Right lobe of liver (tissue), 6 donors: ENCODE data around the gene ZNF467. TPM values are rescaled to one million over a fixed set of nuclear protein-coding genes. Genes with fewer than 3 reads are reported as not detected.

Experiments
- ATAC-seq, 4 donors: fragments of 200-7000 bp; cut with Tn5 transposase; one replicate each; pipeline ENCODE4 v1.9.1; 2020; ENCODE audit warnings: mild to moderate bottlenecking in 4 of 4, moderate library complexity in 4 of 4
- DNase-seq, 3 donors: peaks; one replicate each; pipeline ENCODE4 v3.0.0-alpha.2; 2020
- H3K27ac ChIP-seq, 3 donors: fragments of 200-600 bp; one replicate each; pipeline ENCODE4 v1.8.0; 2022
- H3K27me3 ChIP-seq, 2 donors: fragments of 200-600 bp; one replicate each; pipeline ENCODE4 v1.8.0; 2022
- H3K36me3 ChIP-seq, 4 donors: fragments of 200-600 bp; sonication (generic) in 1 of 4; one replicate each; pipeline versions ENCODE4 v1.5.1 to v1.8.0; 2017 to 2022; ENCODE audit warnings: control low read depth in 1 of 4
- H3K4me1 ChIP-seq, 4 donors: fragments of 200-600 bp; sonication (generic) in 1 of 4; one replicate each; pipeline versions ENCODE4 v1.5.1 to v1.8.0; 2017 to 2022; ENCODE audit warnings: control low read depth in 1 of 4
- H3K4me3 ChIP-seq, 3 donors: fragments of 200-600 bp; one replicate each; pipeline ENCODE4 v1.8.0; 2022
- H3K9me3 ChIP-seq, 4 donors: fragments of 200-600 bp; sonication (generic) in 1 of 4; one replicate each; pipeline versions ENCODE4 v1.5.1 to v1.8.0; 2017 to 2022; ENCODE audit warnings: control low read depth in 1 of 4
- CTCF ChIP-seq, 4 donors: fragments of 200-600 bp in 3 of 4; fragments of 450-650 bp in 1 of 4; IDR thresholded peaks; one replicate each; pipeline versions ENCODE4 v1.5.1 to v1.8.0; 2016 to 2022; ENCODE audit warnings: antibody characterized with exemption in 4 of 4, mild to moderate bottlenecking in 2 of 4
- POLR2A ChIP-seq: fragments of 450-650 bp; IDR thresholded peaks from one replicate; pipeline ENCODE4 v1.6.1; 2017; ENCODE audit warnings: antibody characterized with exemption, mild to moderate bottlenecking
- WGBS: methylation state at CpG from one replicate; pipeline ENCODE4 v1.1.6; 2018; ENCODE audit warnings: low coverage, low lambda C conversion rate; ENCODE audit not compliant: insufficient coverage; ENCODE audit errors: missing lambda C conversion rate; 5-methylcytosine and 5-hydroxymethylcytosine counted together
- intact Hi-C, 2 donors: fragments of 100-400 bp; cut with DNase I; formaldehyde crosslinking; loops; one replicate each; pipeline versions ENCODE4 v1.11.2 to v1.14.1; 2022
- total RNA-seq, 6 experiments: library from RNA; depleted of rRNA in 2 of 6; stranded (reverse); fragments of >200 nt in 2 of 6; fragmentation: NEBNext Ultra II Directional in 3 of 6; extraction: Animal tissue kit (Norgen Biotek cat#: 25700) in 3 of 6; gene quantifications; one replicate each; pipeline versions ENCODE4 v1.1.0 to v1.2.4, GENCODE V29; 2016 to 2023
- donor health status: DM: no; HTN: yes; CAD: no.
- donor health status: DM: no; HTN: no; CAD: no.
- donor health status: DM: no; HTN: no; CAD: no.
- donor health status: DM: no; HTN: yes; CAD: no.
- donor health status: DM: no; HTN: yes; CAD: no.

ZNF467 gene
- total RNA-seq, 6 experiments from 2014 or later, result 3.6 to 14.6 (median 5.8) TPM

- peak; percentile 56 to 89 (median 76) for ATAC-seq
- peak; percentile 46 to 82 (median 80) for DNase-seq
- Histone ChIP-seq H3K36me3 (no peaks in the 10 kb centered on the region), H3K4me3 (no peak overlapping the region), H3K4me1 (no peaks in the 10 kb centered on the region), H3K9me3 (no peaks in the 10 kb centered on the region), H3K27ac (no peak overlapping the region), H3K27me3 (no peaks in the 10 kb centered on the region)
- no CpG with 5 or more reads among the region's 2 CpGs for WGBS
- TF ChIP-seq POLR2A (no peak), CTCF (IDR thresholded peaks at IDR 0.05) (peak in 2 of 4 donors; percentile 19 to 20)
- intact Hi-C loops, result no loop called here
Observed at GRCh38 chr7:149809215-149809614, 35.8 kb upstream of the ZNF467 start.

- ATAC-seq (no peak), DNase-seq (no peak)
- H3K36me3 ChIP-seq, result no peaks in the 10 kb centered on the region
- WGBS, result 83% methylated on average over 5 of the region's 10 CpGs
- no peak overlapping the region for H3K4me3 ChIP-seq
- no peaks in the 10 kb centered on the region for H3K9me3 ChIP-seq
- no peaks in the 10 kb centered on the region for H3K27me3 ChIP-seq
- H3K4me1 ChIP-seq, result no peaks in the 10 kb centered on the region
- H3K27ac ChIP-seq, result no peak overlapping the region
- intact Hi-C loops, result no loop called here
- TF ChIP-seq CTCF (IDR thresholded peaks at IDR 0.05), result no peak
Observed at GRCh38 chr7:149808311-149808710, 34.9 kb upstream of the ZNF467 start.

- Histone ChIP-seq H3K27ac (no peak overlapping the region), H3K36me3 (no peaks in the 10 kb centered on the region), H3K27me3 (no peaks in the 10 kb centered on the region), H3K4me3 (no peak overlapping the region), H3K9me3 (no peaks in the 10 kb centered on the region), H3K4me1 (no peaks in the 10 kb centered on the region)
- ATAC-seq (no peak), DNase-seq (no peak)
- no peak for TF ChIP-seq CTCF (IDR thresholded peaks at IDR 0.05)
- TF ChIP-seq POLR2A, result no peak
- intact Hi-C loops, result no loop called here
- WGBS, result 89% methylated on average over 8 of the region's 16 CpGs
Observed at GRCh38 chr7:149806726-149807125, 33.3 kb upstream of the ZNF467 start.

- intact Hi-C loops, result loop anchor here in 1 of 2 donors (5.0 kb wide), 1 partner anchor 238 kb away; no protein-coding TSS in a partner anchor
- DNase-seq, result no peak
- WGBS, result 93% methylated on average over 2 of the region's 9 CpGs
Observed at GRCh38 chr7:149804106-149804505, 30.7 kb upstream of the ZNF467 start.

More at GRCh38 chr7:149804106-149804505, 30.7 kb upstream of the ZNF467 start:
- Histone ChIP-seq H3K27me3 (no peaks in the 10 kb centered on the region), H3K4me3 (no peak overlapping the region), H3K27ac (no peak overlapping the region), H3K36me3 (no peaks in the 10 kb centered on the region), H3K4me1 (no peaks in the 10 kb centered on the region), H3K9me3 (no peaks in the 10 kb centered on the region)
- ATAC-seq, result no peak
- TF ChIP-seq POLR2A, result no peak
- no peak for TF ChIP-seq CTCF (IDR thresholded peaks at IDR 0.05)
